SHP77 treated with DMSO at 0.1 percent for 48 hours (cell line): ENCODE results near the gene CDHR3.
"Not testable (repeated sequence)": the region's sequence is repeated elsewhere in the genome, so short reads cannot be mapped to it uniquely, and the experiment has no call there.

Experiments
- DNase-seq: peaks from one replicate; lab custom pipeline; 2025; lab: John Stamatoyannopoulos, UW

The CDHR3 gene

GRCh38 chr7:105996860-105997737, 34.0 kb downstream of the CDHR3 start:
- DNase-seq = no peak

- DNase-seq = no peak
Observed at GRCh38 chr7:105999256-105999655, 36.2 kb downstream of the CDHR3 start.

- DNase-seq = no peak
Observed at GRCh38 chr7:106001196-106001595, 38.1 kb downstream of the CDHR3 start.

- DNase-seq = no peak
Observed at GRCh38 chr7:106001886-106002285, 38.8 kb downstream of the CDHR3 start.

GRCh38 chr7:106003525-106004064, 40.5 kb downstream of the CDHR3 start:
- DNase-seq = no peak

- no peak for DNase-seq
Observed at GRCh38 chr7:106006906-106007305, 43.8 kb downstream of the CDHR3 start.

- DNase-seq = not testable (repeated sequence)
Observed at GRCh38 chr7:106007796-106008195, 44.7 kb downstream of the CDHR3 start.

- DNase-seq = peak; percentile 47
Observed at GRCh38 chr7:106009503-106010226, 46.6 kb downstream of the CDHR3 start.

- no peak for DNase-seq
Observed at GRCh38 chr7:106010331-106010730, 47.3 kb downstream of the CDHR3 start.

GRCh38 chr7:106010866-106011265, 47.8 kb downstream of the CDHR3 start:
- DNase-seq = no peak

- DNase-seq = no peak
Observed at GRCh38 chr7:106012184-106012583, 49.1 kb downstream of the CDHR3 start.

- DNase-seq = no peak
Observed at GRCh38 chr7:106012935-106013439, 49.9 kb downstream of the CDHR3 start.

GRCh38 chr7:106015381-106016218, 52.5 kb downstream of the CDHR3 start:
- DNase-seq = no peak

GRCh38 chr7:106016331-106016730, 53.3 kb downstream of the CDHR3 start:
- no peak for DNase-seq

GRCh38 chr7:106017657-106018056, 54.6 kb downstream of the CDHR3 start:
- no peak for DNase-seq

- no peak for DNase-seq
Observed at GRCh38 chr7:106018566-106019469, 55.8 kb downstream of the CDHR3 start.

- DNase-seq = no peak
Observed at GRCh38 chr7:106019470-106019820, 56.4 kb downstream of the CDHR3 start.

- no peak for DNase-seq
Observed at GRCh38 chr7:106021151-106022067, 58.3 kb downstream of the CDHR3 start.

GRCh38 chr7:106022193-106022821, 59.2 kb downstream of the CDHR3 start:
- DNase-seq = no peak
